Measurements from ENCODE around the gene GBE1. TPM values are rescaled to one million over a fixed set of nuclear protein-coding genes. Genes with fewer than 3 reads are reported as not detected.

The GBE1 gene
- total and polyA plus RNA-seq, 12 donors, result 16.0 to 104 (median 82.4) TPM

DNA sequence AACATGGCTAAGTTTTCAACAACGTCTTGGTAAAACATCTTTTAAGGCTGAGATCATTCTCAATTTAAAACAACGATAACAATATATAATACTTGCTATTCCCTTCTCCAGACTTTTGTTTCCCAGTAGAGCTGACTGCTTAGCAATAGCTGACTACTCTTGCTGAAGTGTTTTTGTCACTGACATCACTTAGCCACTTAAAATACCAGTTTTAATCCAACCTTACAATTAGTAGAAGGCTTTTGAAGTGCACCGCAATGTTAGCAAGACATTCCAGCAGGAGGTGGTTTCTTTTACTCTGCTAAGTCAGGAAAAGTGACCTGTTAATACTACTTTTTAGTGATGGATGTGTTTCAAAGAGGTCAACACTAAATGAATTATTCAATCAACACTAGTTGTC is 28.7 kb upstream of the GBE1 start:
- 53 to 78% (median 66%) methylated on average over 3 of the region's 3 CpGs for WGBS, 4 donors
- no peak for DNase-seq
- Histone ChIP-seq H3K27me3 (no peaks in the 10 kb centered on the region), H3K4me3 (no peak overlapping the region), H3K9me3 (replicated peaks in 1 of 3) (no peaks in the 10 kb centered on the region), H3K27ac (no peak overlapping the region), H3K36me3 (replicated peaks in 1 of 2) (no peaks in the 10 kb centered on the region), H3K4me1 (replicated peaks in 1 of 2) (peaks cover 0 to 5% of the 10 kb centered on the region in 2 donors)
- intact Hi-C loops (cut with DNase I), result no loop called here
- no peak for TF ChIP-seq POLR2A (IDR thresholded peaks at IDR 0.05)
- TF ChIP-seq, protein P1, sequence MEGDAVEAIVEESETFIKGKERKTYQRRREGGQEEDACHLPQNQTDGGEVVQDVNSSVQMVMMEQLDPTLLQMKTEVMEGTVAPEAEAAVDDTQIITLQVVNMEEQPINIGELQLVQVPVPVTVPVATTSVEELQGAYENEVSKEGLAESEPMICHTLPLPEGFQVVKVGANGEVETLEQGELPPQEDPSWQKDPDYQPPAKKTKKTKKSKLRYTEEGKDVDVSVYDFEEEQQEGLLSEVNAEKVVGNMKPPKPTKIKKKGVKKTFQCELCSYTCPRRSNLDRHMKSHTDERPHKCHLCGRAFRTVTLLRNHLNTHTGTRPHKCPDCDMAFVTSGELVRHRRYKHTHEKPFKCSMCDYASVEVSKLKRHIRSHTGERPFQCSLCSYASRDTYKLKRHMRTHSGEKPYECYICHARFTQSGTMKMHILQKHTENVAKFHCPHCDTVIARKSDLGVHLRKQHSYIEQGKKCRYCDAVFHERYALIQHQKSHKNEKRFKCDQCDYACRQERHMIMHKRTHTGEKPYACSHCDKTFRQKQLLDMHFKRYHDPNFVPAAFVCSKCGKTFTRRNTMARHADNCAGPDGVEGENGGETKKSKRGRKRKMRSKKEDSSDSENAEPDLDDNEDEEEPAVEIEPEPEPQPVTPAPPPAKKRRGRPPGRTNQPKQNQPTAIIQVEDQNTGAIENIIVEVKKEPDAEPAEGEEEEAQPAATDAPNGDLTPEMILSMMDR (IDR thresholded peaks at IDR 0.05), result no peak

DNA sequence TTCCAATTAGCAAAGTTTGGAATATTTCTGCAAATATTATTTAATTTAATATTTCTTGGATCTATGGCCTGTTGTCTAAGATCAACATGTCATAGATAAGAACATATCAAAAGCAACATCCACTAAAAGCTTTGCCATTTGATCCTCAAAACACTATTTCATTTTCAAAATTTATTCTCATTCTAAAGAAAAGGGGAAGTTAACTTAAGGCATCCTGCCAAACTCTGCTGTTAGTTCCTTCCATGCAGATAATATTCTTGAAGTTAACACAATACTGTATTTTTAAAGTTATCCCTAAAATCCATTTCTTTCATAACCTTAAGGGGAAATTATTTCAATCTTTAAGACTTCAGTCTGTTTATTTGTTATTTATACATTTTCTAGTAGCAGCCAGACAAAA is 28.2 kb upstream of the GBE1 start:
- H3K4me1 ChIP-seq (replicated peaks in 1 of 2), result peaks cover 0 to 5% of the 10 kb centered on the region in 2 donors
- no peak overlapping the region for H3K27ac ChIP-seq
- no peaks in the 10 kb centered on the region for H3K9me3 ChIP-seq (replicated peaks in 1 of 3)
- intact Hi-C loops (cut with DNase I), result no loop called here
- no peak overlapping the region for H3K4me3 ChIP-seq
- no peak for DNase-seq
- H3K27me3 ChIP-seq, result no peaks in the 10 kb centered on the region
- TF ChIP-seq, protein P1 (IDR thresholded peaks at IDR 0.05), result no peak
- no peak for TF ChIP-seq POLR2A (IDR thresholded peaks at IDR 0.05)
- no peaks in the 10 kb centered on the region for H3K36me3 ChIP-seq (replicated peaks in 1 of 2)

DNA sequence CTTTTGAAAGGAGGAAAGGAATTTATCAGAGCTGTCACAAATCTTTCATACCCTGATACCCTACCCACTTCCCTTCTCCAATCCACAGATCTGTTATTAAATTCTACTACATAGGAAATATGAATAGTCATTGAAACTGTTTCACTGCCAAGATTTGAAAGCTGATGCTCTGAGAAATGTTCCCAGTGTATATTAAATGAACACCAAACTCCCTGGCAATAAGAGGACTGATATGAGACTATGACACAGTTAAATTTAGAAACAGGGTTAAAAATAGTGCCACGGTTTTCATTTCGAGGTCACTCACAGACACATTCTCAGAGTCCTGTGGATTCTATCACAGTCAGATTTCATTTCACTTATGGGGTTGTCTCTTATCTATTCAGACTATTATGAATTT is 27.2 kb upstream of the GBE1 start:
- 11 to 17% (median 13%) methylated on average over 2 of the region's 2 CpGs for WGBS, 4 donors
- intact Hi-C loops (cut with DNase I), result no loop called here

GRCh38 chr3:81788044-81788443 is 26.6 kb upstream of the GBE1 start:
- Histone ChIP-seq H3K9me3 (replicated peaks in 1 of 3) (no peaks in the 10 kb centered on the region), H3K27me3 (no peaks in the 10 kb centered on the region), H3K4me3 (no peak overlapping the region), H3K27ac (no peak overlapping the region), H3K36me3 (replicated peaks in 1 of 2) (no peaks in the 10 kb centered on the region), H3K4me1 (replicated peaks in 1 of 2) (peaks cover 0 to 5% of the 10 kb centered on the region in 2 donors)
- WGBS, 4 donors, result 76 to 91% (median 85%) methylated on average over 2 of the region's 2 CpGs
- intact Hi-C loops (cut with DNase I), result no loop called here
- DNase-seq, result no peak
- TF ChIP-seq POLR2A (IDR thresholded peaks at IDR 0.05), result no peak
- TF ChIP-seq, protein P1 (IDR thresholded peaks at IDR 0.05), result no peak

More for the DNA sequence above, 27.2 kb upstream of the GBE1 start:
- H3K27ac ChIP-seq, result no peak overlapping the region
- H3K36me3 ChIP-seq (replicated peaks in 1 of 2), result no peaks in the 10 kb centered on the region
- H3K9me3 ChIP-seq (replicated peaks in 1 of 3), result no peaks in the 10 kb centered on the region
- H3K27me3 ChIP-seq, result no peaks in the 10 kb centered on the region
- no peak overlapping the region for H3K4me3 ChIP-seq
- DNase-seq, result no peak
- peaks cover 0 to 5% of the 10 kb centered on the region in 2 donors for H3K4me1 ChIP-seq (replicated peaks in 1 of 2)
- TF ChIP-seq, protein P1 (IDR thresholded peaks at IDR 0.05), result no peak
- no peak for TF ChIP-seq POLR2A (IDR thresholded peaks at IDR 0.05)

Measured in adrenal gland (tissue), 12 donors.